KMS-11 (cell line): Measurements from ENCODE around the gene RECK.

Experiments used
- H2AFZ ChIP-seq: fragments of 200-600 bp; sonication (generic); 2 replicates; pipeline ENCODE4 v1.6.1; 2016; ENCODE audit warnings: antibody characterized with exemption, mixed run types, low read depth
- H3K27ac ChIP-seq: fragments of 200-600 bp; sonication (generic); 2 replicates; pipeline ENCODE4 v1.6.1; 2016; ENCODE audit warnings: mild to moderate bottlenecking, mixed run types
- H3K27me3 ChIP-seq: fragments of 200-600 bp; sonication (generic); 2 replicates; pipeline ENCODE4 v1.6.1; 2017; ENCODE audit warnings: mild to moderate bottlenecking, low read depth, mixed run types, moderate library complexity; ENCODE audit not compliant: insufficient read depth
- H3K36me3 ChIP-seq: fragments of 200-600 bp; sonication (generic); 2 replicates; pipeline ENCODE4 v1.6.1; 2017; ENCODE audit warnings: mild to moderate bottlenecking, mixed run types; ENCODE audit not compliant: insufficient read depth
- H3K4me1 ChIP-seq: fragments of 200-600 bp; sonication (generic); 2 replicates; pipeline ENCODE4 v1.6.1; 2016; ENCODE audit warnings: mild to moderate bottlenecking, low read depth, mixed run types; ENCODE audit not compliant: poor library complexity, severe bottlenecking
- H3K4me2 ChIP-seq: fragments of 200-600 bp; sonication (generic); 2 replicates; pipeline ENCODE4 v1.7.0; 2016; ENCODE audit warnings: mild to moderate bottlenecking, mixed run types
- H3K4me3 ChIP-seq: fragments of 200-600 bp; sonication (generic); IDR thresholded peaks from 2 replicates; pipeline ENCODE4 v1.6.1; 2017; ENCODE audit warnings: low read depth, low read length, mixed read lengths; ENCODE audit not compliant: insufficient read depth
- H3K79me2 ChIP-seq: fragments of 200-600 bp; sonication (generic); 2 replicates; pipeline ENCODE4 v1.6.1; 2016; ENCODE audit warnings: low read depth, mixed run types; ENCODE audit not compliant: insufficient read depth
- H3K9ac ChIP-seq: fragments of 200-600 bp; sonication (generic); 2 replicates; pipeline ENCODE4 v1.6.1; 2016; ENCODE audit warnings: mild to moderate bottlenecking, mixed run types
- H4K20me1 ChIP-seq: fragments of 200-600 bp; sonication (generic); 2 replicates; pipeline ENCODE4 v1.6.1; 2016; ENCODE audit warnings: mild to moderate bottlenecking, mixed run types; ENCODE audit not compliant: insufficient read depth
- TF ChIP-seq, protein P1 (sequence below): fragments of 200-600 bp; sonication (generic); conservative IDR thresholded peaks from 2 replicates; pipeline ENCODE4 v1.6.1; 2017; ENCODE audit warnings: low read depth, mild to moderate bottlenecking, antibody characterized with exemption, low read length, moderate library complexity, mixed read lengths

RECK gene

DNA sequence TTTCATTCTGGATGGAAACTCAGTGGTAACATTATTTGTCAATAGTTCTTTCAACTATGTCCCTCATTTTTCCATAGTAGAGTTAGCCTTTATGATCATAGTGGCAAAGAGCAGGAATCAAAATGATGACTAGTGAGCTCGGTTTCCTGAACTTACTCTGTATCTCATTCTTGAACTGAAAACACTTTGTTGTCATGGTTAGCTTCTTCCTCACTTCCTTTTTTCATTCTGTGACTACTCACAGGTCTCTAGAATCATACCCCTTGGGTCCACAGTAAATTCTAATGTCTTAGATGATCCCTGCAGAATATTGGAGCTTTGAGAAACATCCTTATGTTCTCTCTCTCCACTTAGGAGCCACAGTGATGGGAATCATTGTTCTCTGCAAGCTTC lies 29.4 kb upstream of the RECK start:
- H3K4me3 ChIP-seq: no peak overlapping the region
- H3K4me1 ChIP-seq: peaks cover 9% of the 10 kb centered on the region
- TF ChIP-seq, protein P1, sequence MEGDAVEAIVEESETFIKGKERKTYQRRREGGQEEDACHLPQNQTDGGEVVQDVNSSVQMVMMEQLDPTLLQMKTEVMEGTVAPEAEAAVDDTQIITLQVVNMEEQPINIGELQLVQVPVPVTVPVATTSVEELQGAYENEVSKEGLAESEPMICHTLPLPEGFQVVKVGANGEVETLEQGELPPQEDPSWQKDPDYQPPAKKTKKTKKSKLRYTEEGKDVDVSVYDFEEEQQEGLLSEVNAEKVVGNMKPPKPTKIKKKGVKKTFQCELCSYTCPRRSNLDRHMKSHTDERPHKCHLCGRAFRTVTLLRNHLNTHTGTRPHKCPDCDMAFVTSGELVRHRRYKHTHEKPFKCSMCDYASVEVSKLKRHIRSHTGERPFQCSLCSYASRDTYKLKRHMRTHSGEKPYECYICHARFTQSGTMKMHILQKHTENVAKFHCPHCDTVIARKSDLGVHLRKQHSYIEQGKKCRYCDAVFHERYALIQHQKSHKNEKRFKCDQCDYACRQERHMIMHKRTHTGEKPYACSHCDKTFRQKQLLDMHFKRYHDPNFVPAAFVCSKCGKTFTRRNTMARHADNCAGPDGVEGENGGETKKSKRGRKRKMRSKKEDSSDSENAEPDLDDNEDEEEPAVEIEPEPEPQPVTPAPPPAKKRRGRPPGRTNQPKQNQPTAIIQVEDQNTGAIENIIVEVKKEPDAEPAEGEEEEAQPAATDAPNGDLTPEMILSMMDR: no peak
- no peaks in the 10 kb centered on the region for H3K27me3 ChIP-seq
- no peak overlapping the region for H2AFZ ChIP-seq
- H3K79me2 ChIP-seq: no peaks in the 10 kb centered on the region
- H3K4me2 ChIP-seq: no peak overlapping the region
- H4K20me1 ChIP-seq: no peaks in the 10 kb centered on the region
- H3K9ac ChIP-seq: no peak overlapping the region
- no peaks in the 10 kb centered on the region for H3K36me3 ChIP-seq
- H3K27ac ChIP-seq: no peak overlapping the region

DNA sequence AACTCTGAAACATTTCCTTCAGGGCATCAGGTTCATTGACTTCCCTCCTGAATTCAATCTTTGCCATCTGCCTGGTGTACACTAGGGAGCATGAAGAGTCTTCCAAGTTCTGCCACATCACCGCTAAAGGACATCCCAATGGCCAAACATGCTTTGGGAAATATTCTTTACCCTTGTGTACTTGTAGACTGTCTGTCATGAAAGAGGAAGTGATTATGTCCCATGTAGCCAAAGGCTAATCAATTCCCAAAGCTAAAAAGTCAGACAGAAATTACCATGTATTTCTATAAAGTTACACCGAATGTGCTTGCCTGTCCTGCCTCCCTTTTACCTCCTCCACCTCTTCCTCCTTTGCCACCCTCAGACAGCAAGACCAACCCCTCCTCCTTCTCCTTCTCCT lies 28.9 kb upstream of the RECK start:
- no peak overlapping the region for H3K9ac ChIP-seq
- H2AFZ ChIP-seq: no peak overlapping the region
- H3K27ac ChIP-seq: no peak overlapping the region
- peaks cover 9% of the 10 kb centered on the region for H3K4me1 ChIP-seq
- no peak overlapping the region for H3K4me2 ChIP-seq
- TF ChIP-seq, protein P1: no peak
- no peak overlapping the region for H3K4me3 ChIP-seq
- no peaks in the 10 kb centered on the region for H3K36me3 ChIP-seq
- H4K20me1 ChIP-seq: no peaks in the 10 kb centered on the region
- no peaks in the 10 kb centered on the region for H3K27me3 ChIP-seq
- H3K79me2 ChIP-seq: no peaks in the 10 kb centered on the region

DNA sequence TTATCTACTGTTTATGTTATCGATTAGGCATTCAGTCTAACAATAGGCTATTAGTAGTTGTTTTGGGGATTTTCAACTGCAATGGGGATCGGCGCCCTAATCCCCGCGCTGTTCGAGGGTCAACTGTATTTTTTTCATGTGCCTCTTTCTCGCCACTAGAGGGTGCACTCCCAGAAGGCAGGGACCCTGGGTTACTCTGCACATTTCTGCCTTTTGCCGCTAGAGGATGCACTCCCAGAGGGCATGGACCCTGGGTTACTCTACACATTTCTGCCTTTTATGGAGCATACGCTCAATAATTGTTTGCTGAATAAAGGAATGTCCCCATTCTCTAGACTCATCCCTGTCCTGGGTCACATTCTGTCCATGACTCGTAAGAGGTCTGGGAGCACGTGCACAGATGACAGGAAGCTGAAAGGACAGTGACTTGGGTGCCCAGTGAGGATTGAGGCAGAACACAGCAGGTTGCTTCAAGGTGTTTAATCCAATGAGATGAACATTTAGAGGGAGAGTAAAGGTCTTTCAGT lies 27.9 kb upstream of the RECK start:
- Histone ChIP-seq H3K4me1 (peaks cover 9% of the 10 kb centered on the region), H3K27me3 (no peaks in the 10 kb centered on the region), H3K79me2 (no peaks in the 10 kb centered on the region), H3K4me3 (no peak overlapping the region), H4K20me1 (no peaks in the 10 kb centered on the region), H3K9ac (no peak overlapping the region), H3K27ac (no peak overlapping the region), H2AFZ (peak overlapping the region; percentile 55), H3K4me2 (peak overlapping the region; percentile 49), H3K36me3 (no peaks in the 10 kb centered on the region)
- TF ChIP-seq, protein P1: peak; percentile 99

DNA sequence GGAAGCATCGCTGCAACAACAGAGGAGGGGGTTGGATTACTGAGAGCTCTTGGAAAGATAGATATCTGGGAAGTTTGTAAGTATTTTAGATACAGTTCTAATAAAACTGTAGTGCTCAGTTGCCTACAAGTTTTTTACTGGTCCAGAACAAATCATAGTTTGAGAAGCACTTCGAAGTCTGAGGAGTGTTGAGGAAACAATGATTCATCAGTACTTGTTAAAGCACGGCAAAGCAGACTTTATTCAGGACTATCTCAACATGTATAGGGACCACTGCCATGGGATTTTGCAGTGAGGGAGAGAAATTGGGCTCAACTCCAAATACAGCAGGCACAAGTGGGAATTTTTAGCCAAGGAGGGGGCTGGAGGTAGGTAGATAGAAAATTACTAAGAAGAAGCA lies 25.3 kb upstream of the RECK start:
- Histone ChIP-seq H3K4me2 (no peak overlapping the region), H3K36me3 (no peaks in the 10 kb centered on the region), H3K4me3 (no peak overlapping the region), H3K27me3 (no peaks in the 10 kb centered on the region), H4K20me1 (no peaks in the 10 kb centered on the region), H3K4me1 (peaks cover 9% of the 10 kb centered on the region), H3K9ac (no peak overlapping the region), H3K27ac (no peak overlapping the region), H2AFZ (no peak overlapping the region), H3K79me2 (no peaks in the 10 kb centered on the region)
- TF ChIP-seq, protein P1: no peak
